ENCODE results near the gene UNC45B.

GRCh38 chr17:35129154-35129972 is 18.3 kb upstream of the UNC45B start:
- TF ChIP-seq CTCF (IDR thresholded peaks at IDR 0.05; ENCODE audit: low read depth, low read length, poor library complexity, severe bottlenecking) (no peak), EZH2phosphoT487 (IDR thresholded peaks at IDR 0.05; ENCODE audit: borderline replicate concordance, low read length) (no peak)

Data from DOHH2 (cell line).